ENCODE measurements around the gene STC2.

GRCh38 chr5:173325091-173325698, 3.0 kb downstream of the STC2 start:
- TF ChIP-seq CTCF (IDR thresholded peaks at IDR 0.05) (no peak), POLR2AphosphoS5 (IDR thresholded peaks at IDR 0.05) (no peak), POLR2A (IDR thresholded peaks at IDR 0.05; ENCODE audit: low read depth) (no peak), EP300 (IDR thresholded peaks at IDR 0.05) (no peak)

All from esophagus muscularis mucosa (tissue), 4 donors.